ENCODE measurements around the gene TMED10.

DNA sequence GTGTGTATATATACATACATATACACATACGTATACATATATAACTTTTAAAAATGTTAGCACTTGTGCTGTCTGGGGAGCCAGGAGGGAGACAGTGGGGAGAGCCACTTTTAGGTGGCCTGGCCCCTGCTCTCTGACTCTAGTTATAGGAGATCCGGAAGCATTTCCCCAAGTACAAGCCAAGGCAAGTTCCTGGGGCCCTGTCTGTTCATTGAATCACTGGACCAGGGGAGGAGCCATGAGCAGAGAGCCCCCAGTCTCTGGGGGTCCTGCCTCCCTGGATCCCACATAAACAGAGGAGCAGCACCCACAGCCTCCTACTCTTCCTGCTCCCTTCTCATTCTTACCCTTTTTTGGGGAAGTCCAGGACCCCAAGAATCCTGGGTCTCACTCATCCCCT is 45.4 kb upstream of the TMED10 start:
- TF ChIP-seq POLR2A (IDR thresholded peaks at IDR 0.05; ENCODE audit: low read length) (no peak), GATA1 (IDR thresholded peaks at IDR 0.05; ENCODE audit: low read depth, low read length) (no peak)

Data from erythroblast (primary cell).